Stimulated activated CD8-positive, alpha-beta memory T cell treated with anti-CD3 and anti-CD28 coated beads, Interleukin-12 subunit alpha, Interleukin-12 subunit beta, amount 100 ng/mL, for 4 hours (primary cell): ENCODE measurements around the gene FBXL3.
"Not testable (repeated sequence)": the region's sequence is repeated elsewhere in the genome, so short reads cannot be mapped to it uniquely, and the experiment has no call there.

ENCODE experiments used
- DNase-seq: peaks from one replicate; pipeline ENCODE4 v3.0.0-alpha.2; 2020; ENCODE audit warnings: low read depth

The FBXL3 gene

DNA sequence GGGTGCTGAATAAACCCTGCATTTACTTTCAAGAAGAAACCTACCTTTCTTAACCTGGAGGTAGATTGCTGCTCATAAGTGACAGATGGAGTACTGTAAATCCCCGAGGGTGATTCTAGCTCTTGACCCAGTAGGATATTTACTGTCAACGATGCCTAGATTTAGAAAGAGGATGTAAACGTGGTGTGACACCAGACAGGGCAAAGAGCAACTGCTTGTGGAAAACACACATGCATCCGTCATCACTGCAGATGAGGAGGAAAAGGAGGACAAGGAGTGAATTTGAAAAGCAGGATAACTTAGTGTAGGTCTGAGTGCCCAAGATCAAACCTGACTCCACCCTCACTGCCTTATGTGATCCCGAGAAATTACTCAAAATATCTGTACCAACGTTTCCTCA is 44.9 kb downstream of the FBXL3 start:
- DNase-seq = no peak

- peak; percentile 64 for DNase-seq
Observed at GRCh38 chr13:76980075-76980718, 46.8 kb downstream of the FBXL3 start.

GRCh38 chr13:76976929-76977328 is 50.0 kb downstream of the FBXL3 start:
- no peak for DNase-seq

- DNase-seq = no peak
Observed at GRCh38 chr13:76976490-76976889, 50.5 kb downstream of the FBXL3 start.

DNA sequence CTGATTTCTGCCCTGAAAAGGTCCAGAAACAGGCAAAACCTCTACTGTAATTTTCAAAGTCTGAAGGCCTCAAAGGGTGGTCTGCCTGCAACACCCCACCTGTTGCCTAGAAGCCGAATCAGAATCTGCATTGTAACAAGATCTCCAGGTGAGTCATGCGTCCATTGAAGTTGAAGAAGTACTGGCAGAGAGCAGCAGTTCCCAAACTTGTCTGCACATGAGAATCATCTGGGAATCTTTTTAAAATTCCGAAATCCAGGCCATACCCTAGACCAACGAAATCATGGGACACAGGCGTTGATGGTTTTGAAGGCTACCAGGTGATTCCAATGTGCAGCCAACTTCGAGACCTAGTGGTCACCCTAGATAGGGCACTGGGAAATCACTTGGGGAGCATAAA is 51.1 kb downstream of the FBXL3 start:
- DNase-seq = no peak

- DNase-seq = no peak
Observed at GRCh38 chr13:76974618-76974975, 52.4 kb downstream of the FBXL3 start.

DNA sequence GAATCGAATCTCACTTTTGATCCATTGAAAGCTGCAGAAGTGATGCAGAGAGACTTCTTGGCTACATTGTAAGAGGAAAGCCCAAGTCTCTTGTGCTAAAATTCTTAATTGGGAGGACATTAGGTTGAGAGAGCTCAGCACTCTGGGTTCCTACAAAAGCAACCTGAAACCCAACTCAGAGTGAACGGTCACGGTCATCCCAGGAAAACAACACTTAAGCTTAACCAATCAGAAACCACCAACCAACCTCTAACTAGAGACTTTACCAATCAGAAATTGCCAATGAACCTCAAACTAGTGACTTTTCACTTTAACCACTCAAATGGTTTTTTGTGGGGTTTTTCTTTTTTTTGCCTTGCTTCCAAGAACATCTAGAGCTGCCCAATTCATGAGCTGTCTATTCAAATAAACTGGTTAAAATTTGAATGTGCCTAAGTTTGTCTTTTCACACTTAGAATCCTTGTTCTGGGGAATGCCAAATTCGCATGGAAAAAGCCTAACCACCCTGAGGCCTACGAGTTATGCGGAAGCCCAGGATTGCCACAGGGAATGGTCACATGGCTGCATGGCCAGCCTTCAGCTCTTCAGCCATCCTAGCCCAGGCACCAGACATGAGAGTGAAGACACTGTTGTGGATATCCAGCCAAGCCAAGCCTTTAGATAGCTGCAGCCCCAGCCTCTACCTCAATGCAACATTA is 52.9 kb downstream of the FBXL3 start:
- no peak for DNase-seq

GRCh38 chr13:76971851-76972829 is 54.8 kb downstream of the FBXL3 start:
- no peak for DNase-seq

- DNase-seq = no peak
Observed at GRCh38 chr13:76971215-76971614, 55.7 kb downstream of the FBXL3 start.

DNA sequence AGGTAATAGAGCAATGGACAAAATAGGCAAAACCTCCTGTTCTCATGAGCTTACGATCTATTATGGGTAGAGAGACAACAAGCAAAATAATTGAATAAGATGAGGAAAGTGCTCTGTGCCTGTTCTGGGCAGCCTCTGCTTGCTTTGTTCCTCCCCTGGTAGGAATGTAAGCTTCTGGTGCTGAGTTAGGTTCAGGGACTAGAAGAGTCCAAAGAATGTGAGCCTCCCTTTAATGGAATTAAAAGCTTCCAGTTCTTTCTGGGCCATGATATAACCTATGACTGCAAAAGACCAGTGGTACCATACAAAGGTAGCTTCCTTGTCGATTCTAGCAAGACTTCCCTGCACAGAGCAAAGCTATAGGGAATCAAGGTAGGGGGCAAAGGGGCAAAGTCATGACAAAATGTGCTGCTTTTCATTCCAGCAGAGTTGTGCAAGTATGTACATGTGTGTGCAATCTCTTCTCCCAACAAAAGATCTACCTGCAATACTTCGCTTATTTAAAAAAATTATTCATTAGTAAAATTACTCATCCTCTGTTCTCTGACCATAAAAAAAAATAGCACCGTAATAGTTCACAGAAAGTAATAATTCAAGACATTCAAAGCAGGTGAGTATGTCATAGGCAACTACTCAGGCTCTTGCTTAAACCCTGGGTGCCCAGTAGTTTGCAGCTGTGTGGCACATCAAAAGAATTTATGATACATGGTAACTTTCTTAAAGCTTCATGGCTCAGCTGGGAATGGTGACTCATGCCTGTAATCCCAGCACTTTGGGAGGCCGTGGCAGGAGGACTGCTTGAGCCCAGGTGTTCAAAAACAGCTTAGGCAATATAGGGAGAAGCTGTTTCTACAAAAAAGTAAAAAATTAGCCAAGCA is 57.2 kb downstream of the FBXL3 start:
- DNase-seq = no peak

DNA sequence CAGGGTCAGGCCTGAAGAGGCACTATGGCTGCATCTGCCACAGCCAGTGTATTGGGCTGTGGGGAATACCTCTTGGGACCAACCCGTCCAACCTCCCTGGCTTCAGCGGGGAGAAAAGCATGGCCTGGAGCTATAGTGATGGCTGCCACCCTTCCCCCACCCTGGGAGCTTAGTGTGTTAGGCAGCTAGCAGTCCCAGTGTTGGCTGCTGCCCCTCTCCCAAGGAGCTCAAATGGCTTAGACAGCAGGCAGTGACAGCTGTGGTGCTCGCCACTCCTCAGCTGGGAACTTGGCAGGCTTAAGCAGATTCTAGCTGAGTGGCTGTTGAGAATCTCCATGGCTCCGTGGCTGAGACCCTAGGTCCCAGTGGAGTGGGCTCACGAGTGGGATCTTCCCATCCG is 58.9 kb downstream of the FBXL3 start:
- DNase-seq = no peak

DNA sequence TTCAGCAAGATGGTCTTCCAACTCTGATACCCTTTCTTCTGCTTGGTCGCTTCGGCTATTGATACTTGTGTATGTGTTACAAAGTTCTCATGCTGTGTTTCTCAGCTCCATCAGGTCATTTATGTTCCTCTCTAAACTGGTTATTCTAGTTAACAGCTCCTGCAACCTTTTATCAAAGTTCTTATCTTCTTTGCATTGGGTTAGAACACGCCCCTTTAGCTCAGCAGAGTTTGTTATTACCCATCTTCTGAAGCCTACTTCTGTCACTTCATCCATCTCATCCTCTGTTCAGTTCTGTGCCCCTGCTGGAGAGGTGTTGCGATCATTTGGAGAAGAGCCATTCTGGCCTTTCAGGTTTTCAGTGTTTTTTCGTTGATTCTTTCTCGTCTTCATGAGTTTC is 59.9 kb downstream of the FBXL3 start:
- DNase-seq = no peak

DNA sequence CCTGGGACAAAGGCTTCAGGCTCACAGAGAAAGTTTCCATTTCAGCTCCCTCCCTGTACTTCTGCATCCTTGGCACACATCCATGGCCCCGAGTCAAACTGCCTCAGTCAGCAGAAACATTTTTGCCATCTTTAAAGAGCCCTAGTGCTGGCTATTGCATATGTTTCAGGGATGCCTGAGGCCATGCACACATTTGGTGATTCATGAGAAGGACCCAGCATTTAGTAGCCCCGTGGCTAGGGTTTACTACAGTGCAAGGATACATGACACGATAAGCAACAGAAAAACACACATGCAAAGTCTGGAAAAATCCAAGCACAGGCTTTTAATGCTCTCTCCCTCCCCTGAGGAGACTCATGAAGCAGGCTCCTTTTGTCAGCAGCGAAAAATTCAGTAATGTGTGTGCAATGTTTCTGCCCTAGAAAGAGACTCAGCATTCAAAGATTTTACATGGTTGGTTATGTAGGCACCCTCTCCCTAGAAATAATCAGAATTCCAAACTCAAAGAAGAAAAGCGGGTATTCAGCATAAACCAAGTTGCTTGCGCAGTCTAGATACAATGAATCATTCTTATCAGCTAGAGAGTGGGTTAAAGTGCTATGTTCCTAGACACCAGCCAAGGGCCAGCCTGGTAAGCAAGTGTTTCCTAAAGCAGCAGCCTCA is 61.1 kb downstream of the FBXL3 start:
- DNase-seq = no peak

GRCh38 chr13:76959734-76960133 is 67.2 kb downstream of the FBXL3 start:
- DNase-seq = not testable (repeated sequence)

DNA sequence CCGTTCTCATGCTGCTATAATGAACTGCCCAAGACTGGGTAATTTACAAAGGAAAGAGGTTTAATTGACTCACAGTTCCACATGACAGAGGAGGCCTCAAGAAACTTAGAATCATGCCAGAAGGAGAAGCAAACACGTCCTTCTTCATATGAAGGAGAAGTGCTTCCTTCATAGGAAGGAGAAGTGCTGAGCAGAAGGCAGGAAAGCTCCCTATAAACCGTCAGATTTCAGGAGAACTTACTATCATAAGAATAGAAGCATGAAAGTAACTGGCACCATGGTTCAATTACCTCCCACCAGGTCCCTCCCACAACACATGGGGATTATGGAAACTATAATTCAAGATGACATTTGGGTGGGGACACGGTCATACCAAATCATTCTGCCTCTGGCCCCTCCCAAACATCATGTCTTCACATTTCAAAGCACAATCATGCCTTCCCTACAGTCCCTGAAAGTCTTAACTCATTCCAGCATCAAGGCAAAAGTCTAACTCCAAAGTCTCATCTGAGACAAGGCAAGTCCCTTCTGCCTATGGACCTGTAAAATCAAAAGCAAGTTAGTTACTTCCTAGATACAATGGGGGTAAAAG is 68.0 kb downstream of the FBXL3 start:
- no peak for DNase-seq

DNA sequence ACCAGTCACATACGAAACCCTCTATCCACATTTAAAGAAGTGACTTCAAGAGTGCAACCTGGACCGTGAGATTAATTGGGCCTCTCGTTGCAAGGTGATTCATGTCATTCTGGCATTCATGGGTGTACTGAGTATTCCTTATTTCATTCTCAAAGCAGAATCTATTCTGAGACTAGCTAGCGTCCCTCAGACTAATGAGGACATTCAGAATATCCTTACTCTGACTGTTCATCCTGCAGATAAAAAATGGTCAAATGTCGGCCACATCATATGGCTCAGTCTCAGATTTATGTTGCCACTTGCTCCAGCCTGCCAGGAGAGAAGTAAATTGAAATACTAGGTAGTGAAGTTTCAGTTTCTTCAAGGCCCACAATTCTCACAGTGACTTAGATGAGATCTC is 71.3 kb downstream of the FBXL3 start:
- DNase-seq = no peak
